Smooth muscle cell of the brain vasculature (primary cell): ENCODE measurements around the gene TAF10.

ENCODE experiments used
- DNase-seq: peaks from one replicate; pipeline ENCODE4 v3.0.0-alpha.2; 2012; ENCODE audit warnings: low read depth, low spot score

Gene TAF10

DNA sequence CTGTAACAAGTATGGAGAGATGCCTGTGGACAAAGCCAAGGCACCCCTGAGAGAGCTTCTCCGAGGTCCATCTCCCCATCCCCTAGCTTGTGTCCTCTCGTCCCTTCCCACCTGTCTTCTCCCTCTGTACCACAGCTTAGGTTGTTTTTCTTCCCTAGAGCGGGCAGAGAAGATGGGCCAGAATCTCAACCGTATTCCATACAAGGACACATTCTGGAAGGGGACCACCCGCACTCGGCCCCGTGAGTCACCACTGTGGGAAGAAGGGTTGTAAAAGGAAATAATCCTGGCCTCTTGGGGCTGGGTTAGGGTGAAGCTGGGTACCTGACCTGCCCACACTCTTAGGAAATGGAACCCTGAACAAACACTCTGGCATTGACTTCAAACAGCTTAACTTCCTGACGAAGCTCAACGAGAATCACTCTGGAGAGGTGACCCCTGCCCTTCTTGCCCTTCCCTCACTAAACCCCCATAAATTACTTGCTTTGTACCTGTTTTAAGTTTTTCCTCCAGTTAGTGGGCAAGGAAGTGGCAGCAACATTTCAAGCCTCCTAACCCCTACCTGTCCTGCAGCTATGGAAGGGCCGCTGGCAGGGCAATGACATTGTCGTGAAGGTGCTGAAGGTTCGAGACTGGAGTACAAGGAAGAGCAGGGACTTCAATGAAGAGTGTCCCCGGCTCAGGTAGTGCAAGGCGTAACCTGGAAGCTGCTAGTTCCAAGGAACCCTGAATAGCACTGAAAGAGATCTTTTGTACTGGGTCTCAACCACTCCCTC is 3.1 kb downstream of the TAF10 start:
- no peak for DNase-seq

DNA sequence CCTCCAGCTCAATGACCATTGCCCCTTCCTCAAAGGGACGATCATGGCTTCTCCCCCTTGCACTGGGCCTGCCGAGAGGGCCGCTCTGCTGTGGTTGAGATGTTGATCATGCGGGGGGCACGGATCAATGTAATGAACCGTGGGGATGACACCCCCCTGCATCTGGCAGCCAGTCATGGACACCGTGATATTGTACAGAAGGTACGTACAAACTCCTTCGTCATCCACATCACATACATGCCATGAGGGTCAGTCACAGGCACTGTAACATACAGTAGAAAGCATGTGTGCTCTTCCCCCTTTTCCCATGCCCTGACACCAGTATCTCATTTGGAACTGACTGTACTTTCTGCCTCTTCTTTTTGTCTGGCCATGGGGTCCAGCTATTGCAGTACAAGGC is 4.0 kb downstream of the TAF10 start:
- no peak for DNase-seq

DNA sequence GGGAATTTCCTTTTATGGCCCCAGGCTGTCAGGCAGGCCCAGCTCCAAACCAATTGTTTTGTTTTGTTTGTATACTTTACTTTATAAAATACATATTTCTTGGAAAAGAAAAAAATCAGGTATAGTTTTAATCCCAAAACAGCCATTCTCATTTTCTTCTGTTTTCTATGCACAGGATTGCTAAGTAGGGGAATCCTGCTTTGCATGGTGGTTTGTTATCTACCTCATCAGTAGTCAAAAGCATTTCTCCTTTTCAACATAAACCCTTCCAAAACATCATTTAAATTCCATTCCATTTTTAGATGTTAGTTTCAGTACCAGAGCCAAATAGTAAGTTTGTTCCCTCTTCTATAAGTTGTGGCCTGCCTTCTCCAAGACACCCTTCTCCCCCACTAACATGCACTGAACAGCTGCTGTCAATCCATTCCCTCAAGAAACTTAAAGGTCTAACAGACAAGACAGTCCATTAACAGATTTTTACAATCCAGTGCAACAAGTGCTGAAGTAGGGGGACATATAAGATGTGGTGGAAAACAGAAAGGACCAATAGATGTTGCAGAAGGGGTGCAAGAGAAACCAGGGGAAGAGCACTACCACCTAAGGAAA is 4.7 kb downstream of the TAF10 start:
- no peak for DNase-seq

DNA sequence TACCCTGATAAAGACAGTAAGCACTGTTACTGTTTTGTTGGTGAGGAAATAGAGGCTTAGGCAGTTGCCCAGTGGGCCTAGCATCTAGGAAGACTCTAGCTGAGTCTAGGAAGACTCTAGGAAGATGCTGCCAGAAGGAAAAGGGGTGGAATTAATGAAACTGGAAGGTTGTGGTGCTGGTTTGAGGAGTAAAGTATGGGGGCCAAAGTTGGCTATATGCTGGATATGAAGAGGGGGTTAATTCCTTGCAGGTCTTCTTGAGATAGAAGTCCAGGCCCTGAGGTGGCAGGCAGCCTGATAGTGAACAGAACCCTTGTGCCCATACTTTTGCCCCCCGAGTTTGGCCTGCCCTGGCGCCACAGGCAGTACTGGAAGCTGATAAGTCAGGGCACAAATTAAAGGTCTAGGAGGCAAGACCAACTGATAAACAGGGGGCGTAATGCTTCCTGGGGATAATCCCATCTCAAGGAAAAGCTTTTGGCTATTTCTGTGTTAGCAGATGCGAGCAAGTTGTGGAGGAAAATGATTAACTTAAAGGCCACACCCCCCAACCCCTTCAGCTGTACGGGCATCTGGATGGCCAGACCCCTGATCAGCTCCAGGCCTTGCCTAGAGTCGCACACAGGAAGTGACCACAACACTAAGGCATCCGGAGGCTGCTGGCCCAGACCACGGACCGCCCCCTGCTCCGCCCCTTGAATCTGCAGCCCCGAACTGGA is 5.4 kb downstream of the TAF10 start:
- peak; percentile 63 for DNase-seq

DNA sequence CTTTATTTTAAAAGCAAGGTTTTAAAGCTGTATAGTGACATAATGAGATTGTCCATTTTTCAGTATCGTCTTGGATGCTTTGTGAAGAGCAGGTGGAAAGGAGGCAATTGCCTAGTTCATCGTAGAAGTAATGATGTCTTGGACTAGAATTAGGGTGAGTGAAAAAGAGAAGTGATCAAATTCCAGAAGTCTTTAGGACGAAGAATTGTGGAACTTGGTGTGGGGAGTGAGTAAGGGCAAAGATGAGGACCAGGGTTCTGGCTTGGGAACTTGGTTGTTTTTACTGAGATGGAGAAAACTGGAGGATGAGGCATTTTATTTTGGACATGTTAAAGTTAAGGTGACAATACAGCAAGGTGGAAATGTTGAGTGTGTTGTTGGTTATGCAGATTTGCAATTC is 7.2 kb downstream of the TAF10 start:
- DNase-seq: no peak

DNA sequence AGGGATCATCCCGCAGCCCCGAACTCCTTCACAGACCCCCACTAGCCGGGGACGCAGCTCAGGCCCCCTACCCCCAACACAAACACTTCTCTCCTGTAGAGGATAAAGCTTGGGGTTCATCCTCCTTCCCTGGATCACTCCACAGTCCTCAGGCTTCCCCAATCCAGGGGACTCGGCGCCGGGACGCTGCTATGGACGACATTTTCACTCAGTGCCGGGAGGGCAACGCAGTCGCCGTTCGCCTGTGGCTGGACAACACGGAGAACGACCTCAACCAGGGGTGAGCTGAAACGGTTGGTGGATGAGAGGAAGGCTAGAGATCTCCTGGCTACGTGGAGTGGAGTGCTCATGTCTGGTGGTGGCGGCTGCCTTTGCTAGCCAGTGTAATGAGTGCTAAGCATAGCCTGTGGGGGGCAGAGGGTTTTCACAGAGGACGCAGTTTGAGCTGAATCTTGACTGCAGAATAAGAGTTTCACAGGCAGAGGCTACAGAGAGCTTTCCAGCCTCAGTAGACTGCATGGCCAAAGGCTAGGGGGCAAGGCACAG is 7.9 kb downstream of the TAF10 start:
- no peak for DNase-seq

DNA sequence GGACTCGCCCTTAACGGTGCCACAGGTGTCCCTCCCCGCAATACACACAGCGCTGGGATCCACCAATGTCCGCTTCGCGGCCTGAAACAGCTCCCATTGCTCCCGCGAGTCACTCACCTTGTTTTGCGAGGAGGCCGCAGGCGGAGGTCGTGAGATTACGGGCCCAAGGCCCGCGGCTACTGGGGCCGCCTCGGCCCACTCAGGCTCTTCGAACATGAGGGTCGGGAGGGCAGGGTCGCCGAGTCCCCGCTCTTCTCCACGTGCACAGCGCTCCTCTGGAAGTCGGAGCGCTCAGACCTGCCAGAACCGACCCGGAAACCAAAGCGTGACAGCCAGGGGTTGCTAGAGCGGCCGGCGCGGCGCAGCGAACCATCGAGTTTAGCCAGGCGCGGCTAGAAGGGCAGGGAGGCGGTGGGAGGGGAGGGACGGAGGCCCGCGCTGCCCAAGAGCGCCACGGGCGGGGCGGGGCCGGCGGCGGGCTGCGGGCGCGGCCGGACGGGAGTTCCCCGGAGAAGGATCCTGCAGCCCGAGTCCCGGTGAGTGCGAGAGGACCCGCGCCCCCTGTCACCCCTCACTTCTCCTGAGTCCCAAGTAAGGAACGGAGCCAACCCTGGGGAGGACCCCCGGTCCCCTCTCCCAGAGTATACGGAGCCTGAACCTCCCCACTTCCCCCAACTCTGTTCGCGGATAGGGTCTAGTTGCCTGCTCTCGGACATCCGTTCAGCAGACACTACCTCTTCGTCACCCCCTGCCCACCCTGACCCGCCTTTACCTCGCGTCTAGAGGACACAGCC is 8.5 kb downstream of the TAF10 start, which contains the start of the genes ILK and RRP8:
TSS of gene ILK (plus strand) at position 488 of the 794 bp plus-strand sequence. CDS start 498 bp downstream, outside the sequence.
TSS of gene RRP8 (minus strand) at position 330 of the 794 bp plus-strand sequence. CDS start at position 216, 114 bp downstream.
- peak; percentile 68 for DNase-seq

DNA sequence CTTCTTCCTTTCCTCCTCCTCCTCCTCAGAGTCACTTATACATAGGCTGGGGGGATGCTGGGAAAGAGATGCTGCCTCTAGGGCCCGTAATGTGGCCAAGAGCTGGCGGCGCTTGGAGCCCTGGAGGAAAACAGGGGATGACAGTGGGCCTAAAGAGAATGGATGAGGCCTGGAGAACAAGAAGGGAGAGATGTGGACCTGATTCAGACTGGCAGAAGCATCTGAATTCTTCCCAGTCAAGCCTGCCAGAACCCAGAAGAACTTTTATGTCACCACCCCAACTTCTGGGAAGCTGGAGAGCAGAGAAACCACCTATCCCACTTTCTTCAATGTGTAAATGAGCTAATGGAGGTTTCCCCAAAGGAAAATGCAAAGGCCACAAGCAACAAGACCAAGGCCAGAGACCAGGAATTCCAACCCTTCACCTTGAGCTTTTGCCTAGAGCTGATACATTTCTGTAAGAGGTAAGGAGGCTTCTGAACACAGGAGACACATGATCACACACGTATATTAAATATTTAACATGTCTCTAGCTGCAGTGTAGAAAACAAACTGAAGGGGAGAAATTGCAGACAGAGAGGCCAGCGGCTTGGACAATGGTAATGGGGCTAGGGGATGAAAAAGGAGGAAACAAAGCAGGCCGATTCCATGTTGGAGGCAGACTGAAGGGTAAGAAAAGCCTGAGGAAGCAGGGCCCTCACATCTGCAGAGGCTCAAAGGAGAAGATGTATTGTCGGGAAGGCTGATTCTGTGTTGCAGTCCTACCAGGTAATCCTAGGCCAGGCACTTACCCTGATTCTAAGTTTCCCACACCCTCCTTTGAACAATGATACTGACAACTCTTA is 9.7 kb downstream of the TAF10 start:
- no peak for DNase-seq

DNA sequence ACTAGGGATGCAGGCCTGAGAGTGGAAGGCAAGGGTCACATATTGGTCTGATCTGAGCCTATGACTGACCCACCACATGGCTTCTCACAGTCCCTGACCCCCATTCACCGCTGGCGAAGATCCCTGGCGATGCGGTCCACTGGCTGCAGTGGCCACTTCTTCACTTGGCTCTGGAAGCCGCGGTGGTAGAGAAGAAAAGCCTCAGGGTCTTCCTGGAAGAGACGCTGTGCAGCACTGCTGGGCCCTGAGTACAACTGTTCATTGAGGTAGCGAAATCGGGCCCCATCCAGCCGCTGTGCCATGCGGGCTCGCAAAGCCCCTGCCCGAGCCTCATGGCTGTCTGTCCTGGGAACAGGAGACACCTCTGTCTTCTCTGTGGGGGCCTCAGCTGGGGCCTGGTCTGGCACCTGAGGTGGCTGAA is 11.0 kb downstream of the TAF10 start:
- DNase-seq: no peak

DNA sequence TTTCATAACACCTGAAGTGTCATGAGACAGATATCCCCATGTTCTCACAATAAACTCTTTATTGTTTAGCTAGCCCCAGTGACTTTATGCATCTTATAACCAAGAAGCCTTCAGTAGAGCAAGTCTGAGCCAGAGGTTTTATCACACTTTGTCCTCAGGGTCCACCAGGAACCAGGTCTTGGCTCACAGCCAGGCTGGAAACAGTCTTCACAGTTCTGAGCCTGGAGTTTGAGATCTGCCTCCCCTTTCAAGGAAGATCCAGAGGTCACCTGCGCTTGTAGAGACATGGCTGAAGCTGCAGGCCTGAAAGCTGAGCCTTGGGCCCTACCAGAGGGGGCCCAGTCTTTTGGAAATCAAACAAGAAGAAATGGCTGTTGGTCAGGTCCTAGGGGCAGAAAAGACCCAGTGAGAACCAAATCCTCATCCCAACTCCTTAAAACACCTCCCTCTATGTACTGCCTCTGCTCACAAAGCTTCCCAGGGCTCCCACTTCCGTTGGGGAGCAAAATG is 12.1 kb downstream of the TAF10 start:
- DNase-seq: no peak

DNA sequence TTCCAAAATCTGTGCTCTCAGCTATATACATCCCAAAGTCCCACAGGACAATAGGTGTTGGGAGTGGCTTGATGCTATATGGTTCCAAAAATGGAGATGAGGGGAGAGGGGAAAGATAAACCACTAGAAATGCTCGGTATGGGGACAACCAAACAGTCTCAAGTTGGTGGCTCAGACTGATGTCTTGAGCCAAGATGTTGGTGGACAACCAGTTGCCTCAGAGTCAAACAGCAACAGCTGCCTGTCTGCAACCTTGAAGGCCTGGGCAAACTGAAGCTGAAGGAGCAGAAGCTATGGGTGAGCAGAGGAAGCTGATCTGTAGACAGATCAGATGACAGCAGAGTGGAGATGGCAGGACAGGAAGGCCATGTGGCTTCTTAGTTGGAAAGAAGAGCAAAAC is 12.6 kb downstream of the TAF10 start:
- no peak for DNase-seq

DNA sequence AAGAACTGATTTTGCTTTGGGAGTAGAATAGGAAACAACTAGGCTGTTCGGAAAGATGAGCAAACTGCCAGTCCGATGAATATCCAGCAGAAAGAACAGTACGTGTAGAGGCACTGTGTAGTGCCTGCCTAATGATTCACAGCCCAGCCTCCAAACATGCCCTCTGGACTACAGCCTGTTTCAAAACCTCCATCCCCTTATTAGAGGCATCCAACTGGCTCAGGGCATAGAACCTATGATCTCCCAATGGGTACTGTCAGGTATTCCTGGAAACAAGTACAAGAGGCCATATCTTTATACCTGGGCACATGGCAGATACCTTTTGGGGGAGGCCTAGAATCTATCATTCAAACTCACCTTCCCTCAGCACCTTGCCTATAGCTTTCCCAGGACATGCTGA is 13.5 kb downstream of the TAF10 start:
- DNase-seq: no peak

DNA sequence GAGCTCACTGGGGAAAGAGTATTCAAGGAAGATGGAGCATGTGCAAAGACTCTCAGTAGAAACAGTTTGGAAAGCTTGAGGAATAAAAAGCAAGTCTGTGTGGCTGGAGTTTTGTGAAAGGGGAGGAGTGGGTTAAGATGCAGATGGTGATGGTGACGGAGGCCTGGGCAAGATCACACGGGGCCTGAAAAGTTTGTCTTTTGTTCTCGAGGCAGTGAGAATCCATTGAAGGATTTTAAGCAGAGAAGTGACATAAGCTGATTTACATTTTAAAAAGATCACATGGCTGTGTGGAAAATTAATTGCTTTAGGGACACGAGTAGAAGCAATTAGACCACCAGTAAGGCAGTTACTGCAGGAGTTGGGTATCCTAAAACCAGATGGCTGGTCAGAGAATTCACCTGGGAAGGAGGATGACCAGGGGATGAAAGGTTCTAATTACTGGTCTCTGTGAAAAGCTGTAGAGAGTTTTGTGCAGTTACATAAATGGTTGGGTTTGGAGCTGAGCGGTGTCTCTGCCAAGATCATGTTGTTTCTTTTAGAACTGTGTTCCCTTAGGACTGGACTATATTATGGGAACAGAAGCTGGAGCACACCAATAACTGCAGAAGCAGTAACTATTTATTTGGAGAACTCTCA is 15.7 kb downstream of the TAF10 start:
- no peak for DNase-seq

DNA sequence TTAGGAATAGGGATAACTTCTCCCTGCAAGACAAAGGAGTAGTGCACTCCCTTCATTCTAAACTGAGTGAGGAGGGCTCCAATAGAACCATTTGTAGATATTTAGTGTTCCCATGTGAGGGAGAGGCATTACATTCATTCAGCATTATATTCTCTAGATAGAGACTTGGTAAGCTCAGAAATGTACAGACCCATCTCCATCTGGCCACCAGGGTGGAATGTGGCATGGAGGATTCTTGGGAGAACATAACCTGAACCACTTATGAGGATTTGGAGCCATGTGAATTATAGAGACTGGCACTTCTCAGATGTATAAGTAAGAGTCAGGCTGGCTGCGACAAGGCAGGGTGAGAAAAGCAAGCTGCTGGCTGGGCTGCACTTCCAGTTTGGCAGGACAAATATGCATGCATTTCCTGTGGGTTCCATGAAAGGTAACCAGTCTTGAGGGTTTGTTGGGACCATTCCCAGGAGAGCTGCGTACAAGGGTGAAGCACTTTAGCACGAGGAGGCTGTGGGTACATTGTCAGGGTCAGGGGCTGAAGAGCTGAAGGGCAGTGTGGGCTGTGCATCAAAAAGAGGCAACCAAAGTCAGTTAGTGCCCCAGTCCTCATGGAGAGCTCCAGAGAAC is 17.8 kb downstream of the TAF10 start:
- no peak for DNase-seq

DNA sequence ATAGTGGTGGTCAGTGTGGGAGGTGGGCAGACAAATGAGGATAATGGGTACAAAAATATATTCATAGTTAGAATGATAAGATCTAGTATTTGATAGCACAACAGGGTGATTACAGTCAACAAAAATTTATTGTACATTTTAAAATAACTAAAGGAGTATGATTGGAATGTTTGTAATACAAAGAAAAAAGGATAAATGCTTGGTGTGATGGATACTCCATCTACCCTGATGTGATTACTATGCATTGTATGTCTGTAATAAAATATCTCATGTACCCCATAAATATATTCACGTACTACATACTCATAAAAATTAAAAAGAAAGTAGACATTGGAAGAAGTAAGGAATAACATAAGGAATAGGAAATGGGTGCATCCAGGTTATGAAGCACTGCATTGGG is 24.0 kb downstream of the TAF10 start:
- no peak for DNase-seq

DNA sequence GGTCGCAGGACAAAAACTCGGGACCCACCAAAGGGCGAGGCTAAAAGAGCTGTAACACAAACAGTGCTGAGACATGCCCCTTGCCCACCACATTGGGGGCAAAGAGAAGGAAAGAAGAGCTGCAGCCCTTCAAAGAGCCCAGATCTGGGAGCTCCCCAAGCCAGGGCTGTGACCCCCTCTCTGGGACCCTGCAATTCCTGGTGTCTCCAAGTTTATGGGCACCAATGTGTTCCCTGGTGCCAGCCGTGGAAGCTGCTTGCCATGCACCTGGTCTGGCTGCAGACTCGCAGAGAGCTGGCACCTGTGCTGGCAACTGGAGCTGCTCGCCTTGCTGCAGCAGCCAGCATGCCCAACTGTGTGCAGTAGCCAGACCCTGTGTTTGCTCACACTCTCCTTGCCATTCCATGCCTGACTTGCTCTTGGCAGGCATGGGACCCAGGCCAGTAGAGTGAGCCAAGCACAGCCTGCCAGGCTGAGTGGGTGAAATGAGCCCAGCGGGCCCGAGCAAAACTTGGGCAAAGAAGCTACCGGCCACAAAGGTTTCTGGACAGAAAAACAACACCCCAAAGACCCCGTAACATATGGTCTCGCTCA is 24.6 kb downstream of the TAF10 start:
- DNase-seq: no peak

DNA sequence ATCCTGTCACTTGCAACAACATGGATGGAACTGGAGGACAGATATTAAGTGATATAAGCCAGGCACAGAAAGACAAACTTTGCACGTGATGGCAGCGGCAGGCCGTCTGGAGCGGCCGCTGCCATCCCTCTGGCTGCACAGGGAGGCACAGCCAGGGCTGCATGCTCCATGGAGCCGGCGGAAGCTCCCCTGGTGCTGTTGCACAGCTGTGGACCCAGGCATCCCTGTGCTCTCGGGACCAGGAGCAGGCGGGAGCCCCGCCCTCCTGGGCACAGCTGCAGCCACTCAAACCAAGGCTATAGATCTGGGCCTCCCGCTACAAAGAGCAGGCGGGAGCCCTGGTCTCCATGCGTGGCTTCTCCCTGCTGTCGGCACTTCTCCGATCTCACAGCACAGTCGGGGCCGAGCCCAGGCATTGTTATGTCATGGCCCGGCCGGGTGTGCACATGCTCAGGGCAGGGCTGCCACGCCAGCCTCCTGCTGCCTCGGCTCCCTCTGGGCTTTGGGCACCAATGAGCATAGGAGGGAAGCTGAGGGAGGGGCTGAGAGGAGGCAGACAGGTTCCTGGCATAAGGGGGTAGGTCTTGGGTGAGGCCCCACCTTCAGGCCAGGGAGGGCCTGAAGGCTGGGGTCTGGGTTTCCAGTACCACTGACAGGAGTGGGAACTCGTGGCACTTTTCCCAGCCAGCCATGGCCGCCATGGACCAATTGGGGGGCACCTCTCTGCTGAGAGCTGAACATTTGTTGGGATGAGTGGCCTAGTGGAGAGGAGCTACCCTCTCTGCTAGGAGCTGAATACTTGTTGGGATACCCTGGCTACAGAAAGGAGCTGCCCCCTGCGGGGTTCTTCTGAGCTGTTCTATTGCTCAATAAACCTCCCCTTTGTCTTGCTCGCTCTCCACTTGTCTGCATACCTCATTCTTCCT is 25.3 kb downstream of the TAF10 start:
- no peak for DNase-seq

DNA sequence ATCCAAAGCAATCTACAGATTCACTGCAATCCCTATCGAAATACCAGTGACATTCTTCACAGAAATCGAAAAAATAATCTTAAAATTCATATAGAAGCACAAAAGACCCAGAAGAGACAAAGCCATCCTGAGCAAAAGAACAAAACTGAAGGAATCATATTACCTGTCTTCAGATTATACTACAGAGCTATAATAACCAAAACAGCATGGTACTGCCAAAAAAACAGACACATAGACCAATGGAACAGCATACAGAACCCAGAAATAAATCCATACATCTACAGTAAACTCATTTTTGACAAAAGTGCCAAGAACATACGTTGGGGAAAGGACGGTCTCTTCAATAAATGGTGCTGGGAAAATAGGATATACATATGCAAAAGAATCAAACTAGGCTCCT is 27.5 kb downstream of the TAF10 start:
- no peak for DNase-seq
